ENCODE results near the gene SLC44A5. TPM values are rescaled to one million over a fixed set of nuclear protein-coding genes. Genes with fewer than 3 reads are reported as not detected.

The SLC44A5 gene
- total RNA-seq, 1 donor from 2014 or later, result 0.21 TPM

GRCh38 chr1:75522389-75522788 is 88.5 kb downstream of the SLC44A5 start:
- no peak for DNase-seq (ENCODE audit: extremely low spot score, unreplicated experiment)
- H3K27ac Mint-ChIP-seq (ENCODE audit: unreplicated experiment), result no peak overlapping the region
- H3K36me3 Mint-ChIP-seq (ENCODE audit: unreplicated experiment), result no peaks in the 10 kb centered on the region
- no peak for TF ChIP-seq CTCF (IDR thresholded peaks at IDR 0.05)
- no peaks in the 10 kb centered on the region for H3K4me1 Mint-ChIP-seq (ENCODE audit: unreplicated experiment)
- H3K27me3 Mint-ChIP-seq (ENCODE audit: unreplicated experiment), result peaks cover 2% of the 10 kb centered on the region
- H3K9me3 Mint-ChIP-seq (ENCODE audit: unreplicated experiment), result no peaks in the 10 kb centered on the region
- no peak overlapping the region for H3K4me3 Mint-ChIP-seq (ENCODE audit: unreplicated experiment)

GRCh38 chr1:75521658-75522057 is 89.3 kb downstream of the SLC44A5 start:
- H3K27me3 Mint-ChIP-seq (ENCODE audit: unreplicated experiment), result peaks cover 2% of the 10 kb centered on the region
- H3K9me3 Mint-ChIP-seq (ENCODE audit: unreplicated experiment), result no peaks in the 10 kb centered on the region
- H3K4me1 Mint-ChIP-seq (ENCODE audit: unreplicated experiment), result no peaks in the 10 kb centered on the region
- TF ChIP-seq CTCF (IDR thresholded peaks at IDR 0.05), result no peak
- no peaks in the 10 kb centered on the region for H3K36me3 Mint-ChIP-seq (ENCODE audit: unreplicated experiment)
- H3K27ac Mint-ChIP-seq (ENCODE audit: unreplicated experiment), result no peak overlapping the region
- no peak for DNase-seq (ENCODE audit: extremely low spot score, unreplicated experiment)
- H3K4me3 Mint-ChIP-seq (ENCODE audit: unreplicated experiment), result no peak overlapping the region

- Mint-ChIP-seq H3K4me3 (ENCODE audit: unreplicated experiment) (no peak overlapping the region), H3K4me1 (ENCODE audit: unreplicated experiment) (no peaks in the 10 kb centered on the region), H3K27me3 (ENCODE audit: unreplicated experiment) (peaks cover 2% of the 10 kb centered on the region), H3K36me3 (ENCODE audit: unreplicated experiment) (no peaks in the 10 kb centered on the region), H3K27ac (ENCODE audit: unreplicated experiment) (no peak overlapping the region), H3K9me3 (ENCODE audit: unreplicated experiment) (no peaks in the 10 kb centered on the region)
- no peak for DNase-seq (ENCODE audit: extremely low spot score, unreplicated experiment)
- no peak for TF ChIP-seq CTCF (IDR thresholded peaks at IDR 0.05)
These were observed 89.9 kb downstream of the SLC44A5 start for GRCh38 chr1:75520862-75521475.

- TF ChIP-seq CTCF (IDR thresholded peaks at IDR 0.05), result no peak
- H3K36me3 Mint-ChIP-seq (ENCODE audit: unreplicated experiment), result no peaks in the 10 kb centered on the region
- no peaks in the 10 kb centered on the region for H3K4me1 Mint-ChIP-seq (ENCODE audit: unreplicated experiment)
- peaks cover 2% of the 10 kb centered on the region for H3K27me3 Mint-ChIP-seq (ENCODE audit: unreplicated experiment)
- H3K27ac Mint-ChIP-seq (ENCODE audit: unreplicated experiment), result no peak overlapping the region
- no peak for DNase-seq (ENCODE audit: extremely low spot score, unreplicated experiment)
- no peaks in the 10 kb centered on the region for H3K9me3 Mint-ChIP-seq (ENCODE audit: unreplicated experiment)
- H3K4me3 Mint-ChIP-seq (ENCODE audit: unreplicated experiment), result no peak overlapping the region
These were observed 91.1 kb downstream of the SLC44A5 start for GRCh38 chr1:75519651-75520427.

GRCh38 chr1:75518686-75519085 is 92.2 kb downstream of the SLC44A5 start:
- Mint-ChIP-seq H3K9me3 (ENCODE audit: unreplicated experiment) (no peaks in the 10 kb centered on the region), H3K27ac (ENCODE audit: unreplicated experiment) (no peak overlapping the region), H3K4me1 (ENCODE audit: unreplicated experiment) (no peaks in the 10 kb centered on the region), H3K27me3 (ENCODE audit: unreplicated experiment) (peaks cover 2% of the 10 kb centered on the region), H3K36me3 (ENCODE audit: unreplicated experiment) (no peaks in the 10 kb centered on the region), H3K4me3 (ENCODE audit: unreplicated experiment) (no peak overlapping the region)
- no peak for TF ChIP-seq CTCF (IDR thresholded peaks at IDR 0.05)
- no peak for DNase-seq (ENCODE audit: extremely low spot score, unreplicated experiment)
